SU-DHL-6 (cell line): Measurements from ENCODE around the gene TAOK2.

ENCODE experiments used
- H2AFZ ChIP-seq: fragments of 200-600 bp; sonication (generic); 2 replicates; pipeline ENCODE4 v1.6.1; 2014; ENCODE audit warnings: low read depth, mild to moderate bottlenecking, moderate library complexity, mixed read lengths, antibody characterized with exemption, low read length; ENCODE audit not compliant: severe bottlenecking
- H3F3A ChIP-seq: fragments of 200-600 bp; shearing (Covaris generic); 2 replicates; pipeline ENCODE4 v1.6.0; 2016; ENCODE audit warnings: antibody characterized with exemption, mild to moderate bottlenecking; ENCODE audit not compliant: insufficient read depth
- H3K27ac ChIP-seq: fragments of 200-600 bp; sonication (generic); 2 replicates; pipeline ENCODE4 v1.5.1; 2016; ENCODE audit warnings: low read depth, mild to moderate bottlenecking, low read length, moderate library complexity, mixed read lengths
- H3K27me3 ChIP-seq: fragments of 200-600 bp; sonication (generic), shearing (Covaris generic); 2 replicates; pipeline ENCODE4 v1.6.0; 2014; ENCODE audit warnings: mild to moderate bottlenecking, low read length
- H3K36me3 ChIP-seq: fragments of 200-600 bp; sonication (generic); 2 replicates; pipeline ENCODE4 v1.6.1; 2014; ENCODE audit warnings: mild to moderate bottlenecking, low read length, mixed read lengths
- H3K4me2 ChIP-seq: fragments of 300-600, 200-600 bp; shearing (Covaris generic), sonication (generic); 2 replicates; pipeline ENCODE4 v1.6.0; 2014; ENCODE audit warnings: low read length, low read depth, mild to moderate bottlenecking; ENCODE audit not compliant: poor library complexity, severe bottlenecking
- H3K4me3 ChIP-seq: fragments of 200-600 bp; sonication (generic); 2 replicates; pipeline ENCODE4 v1.5.1; 2014; ENCODE audit warnings: antibody characterized with exemption, low read length, mild to moderate bottlenecking, mixed read lengths; ENCODE audit not compliant: insufficient read depth, poor library complexity, severe bottlenecking
- H3K79me2 ChIP-seq: fragments of 200-600 bp; sonication (generic); 2 replicates; pipeline ENCODE4 v1.6.1; 2014; ENCODE audit warnings: mild to moderate bottlenecking, low read length, moderate library complexity; ENCODE audit not compliant: insufficient read depth
- H3K9ac ChIP-seq: fragments of 200-600 bp; sonication (generic); 2 replicates; pipeline ENCODE4 v1.7.0; 2014; ENCODE audit warnings: mild to moderate bottlenecking, low read length
- H3K9me2 ChIP-seq: fragments of 200-600 bp; sonication (generic); replicated peaks from 2 replicates; pipeline ENCODE4 v1.6.1; 2014; ENCODE audit warnings: low read length; ENCODE audit not compliant: insufficient read depth
- H3K9me3 ChIP-seq: fragments of 200-600 bp; sonication (generic); 2 replicates; pipeline ENCODE4 v1.6.1; 2014; ENCODE audit warnings: low read length, mixed read lengths; ENCODE audit not compliant: insufficient read depth
- H4K20me1 ChIP-seq: fragments of 200-600 bp; sonication (generic); 2 replicates; pipeline ENCODE4 v1.6.1; 2014; ENCODE audit warnings: low read depth, mild to moderate bottlenecking, antibody characterized with exemption, low read length, moderate library complexity, mixed read lengths
- CTCF ChIP-seq: fragments of 200-600 bp; sonication (generic); IDR thresholded peaks from one replicate; pipeline ENCODE4 v1.5.1; 2017; ENCODE audit warnings: antibody characterized with exemption, mild to moderate bottlenecking, low read length, moderate library complexity; ENCODE audit not compliant: insufficient read depth, poor library complexity, severe bottlenecking
- EZH2phosphoT487 ChIP-seq: fragments of 200-600 bp; sonication (generic), shearing (Covaris generic); conservative IDR thresholded peaks from 2 replicates; pipeline ENCODE4 v1.6.1; 2018; ENCODE audit warnings: mild to moderate bottlenecking, antibody characterized with exemption, low read length, moderate library complexity, mixed read lengths

Gene TAOK2

GRCh38 chr16:29961127-29961478 lies 12.6 kb upstream of the TAOK2 start:
- Histone ChIP-seq H3K9me3 (no peaks in the 10 kb centered on the region), H3F3A (peaks cover 4% of the 10 kb centered on the region; the same call in 1 of the 2 replicates), H3K27me3 (no peaks in the 10 kb centered on the region), H3K27ac (peak overlapping the region; percentile 61; the same call in 1 of the 2 replicates), H4K20me1 (no peaks in the 10 kb centered on the region), H3K4me3 (peak overlapping the region; percentile 70), H3K79me2 (no peaks in the 10 kb centered on the region), H3K9me2 (no peaks in the 10 kb centered on the region), H3K4me2 (peak overlapping the region; percentile 79), H3K9ac (peak overlapping the region; percentile 72), H3K36me3 (no peaks in the 10 kb centered on the region), H2AFZ (peak overlapping the region; percentile 89)
- no peak for TF ChIP-seq CTCF

GRCh38 chr16:29961479-29962343 lies 12.0 kb upstream of the TAOK2 start, which contains the start of gene TMEM219:
Gene TMEM219, plus strand, starts transcription at chr16:29962079. Its CDS starts 1,065 bp downstream, at chr16:29963144.
- Histone ChIP-seq H3K9me3 (no peaks in the 10 kb centered on the region), H2AFZ (peak within 1 kb of the TSS; percentile 89), H3K9ac (peak within 1 kb of the TSS; percentile 72)

GRCh38 chr16:29962344-29962994 lies 11.2 kb upstream of the TAOK2 start:
- peak overlapping the region; percentile 72 for H3K9ac ChIP-seq
- H3K27me3 ChIP-seq: no peaks in the 10 kb centered on the region
- peak overlapping the region; percentile 39 for H2AFZ ChIP-seq
- no peaks in the 10 kb centered on the region for H3K9me2 ChIP-seq
- peak overlapping the region; percentile 79 for H3K4me2 ChIP-seq
- no peaks in the 10 kb centered on the region for H3K79me2 ChIP-seq
- no peaks in the 10 kb centered on the region for H3F3A ChIP-seq
- peak overlapping the region; percentile 0; the same call in 1 of the 2 replicates for H3K27ac ChIP-seq
- peak overlapping the region; percentile 70 for H3K4me3 ChIP-seq
- no peaks in the 10 kb centered on the region for H3K36me3 ChIP-seq
- no peaks in the 10 kb centered on the region for H4K20me1 ChIP-seq
- H3K9me3 ChIP-seq: no peaks in the 10 kb centered on the region
- TF ChIP-seq CTCF (no peak), EZH2phosphoT487 (no peak)

More at GRCh38 chr16:29961479-29962343, 12.0 kb upstream of the TAOK2 start, which contains the start of gene TMEM219:
- H3F3A ChIP-seq: no peaks in the 10 kb centered on the region
- H3K4me2 ChIP-seq: peak within 1 kb of the TSS; percentile 79
- no peaks in the 10 kb centered on the region for H3K36me3 ChIP-seq
- H3K9me2 ChIP-seq: no peaks in the 10 kb centered on the region
- no peaks in the 10 kb centered on the region for H3K27me3 ChIP-seq
- TF ChIP-seq EZH2phosphoT487 (no peak), CTCF (no peak)
- peak within 1 kb of the TSS; percentile 70 for H3K4me3 ChIP-seq
- no peaks in the 10 kb centered on the region for H3K79me2 ChIP-seq
- H4K20me1 ChIP-seq: no peaks in the 10 kb centered on the region
- peak within 1 kb of the TSS; percentile 61 for H3K27ac ChIP-seq
